Umbilical cord (tissue), 2 donors: ENCODE measurements around the gene PARD3. TPM values are rescaled to one million over a fixed set of nuclear protein-coding genes. Genes with fewer than 3 reads are reported as not detected.

Experiments used
- DNase-seq: peaks from one replicate; pipeline ENCODE4 v3.0.0-alpha.2; 2015; ENCODE audit warnings: low spot score
- total RNA-seq: library from RNA; depleted of rRNA; stranded (reverse); fragments of >200 nt; gene quantifications from one replicate; pipeline ENCODE4 v1.2.3, GENCODE V29; 2014; ENCODE audit warnings: low replicate concordance; ENCODE audit not compliant: insufficient read depth

Gene PARD3
- total RNA-seq, 1 donor from 2014 or later, result 27.0 TPM

- DNase-seq, result no peak
Measured at GRCh38 chr10:34224639-34225038, 590.5 kb downstream of the PARD3 start.

GRCh38 chr10:34223658-34224057, 591.4 kb downstream of the PARD3 start:
- DNase-seq, result no peak

- DNase-seq, result no peak
Measured at GRCh38 chr10:34222359-34222758, 592.7 kb downstream of the PARD3 start.

GRCh38 chr10:34219753-34220548, 595.1 kb downstream of the PARD3 start:
- no peak for DNase-seq

- no peak for DNase-seq
Measured at GRCh38 chr10:34217524-34217923, 597.6 kb downstream of the PARD3 start.

- DNase-seq, result peak; percentile 62
Measured at GRCh38 chr10:34216348-34216945, 598.6 kb downstream of the PARD3 start.

- DNase-seq, result no peak
Measured at GRCh38 chr10:34213805-34214197, 601.3 kb downstream of the PARD3 start.

GRCh38 chr10:34213193-34213804, 601.8 kb downstream of the PARD3 start:
- no peak for DNase-seq

GRCh38 chr10:34207343-34207742, 607.8 kb downstream of the PARD3 start:
- no peak for DNase-seq

- DNase-seq, result no peak
Measured at GRCh38 chr10:34206935-34207268, 608.2 kb downstream of the PARD3 start.

- no peak for DNase-seq
Measured at GRCh38 chr10:34206078-34206934, 608.8 kb downstream of the PARD3 start.

GRCh38 chr10:34205452-34205851, 609.6 kb downstream of the PARD3 start:
- no peak for DNase-seq

GRCh38 chr10:34203966-34204630, 611.0 kb downstream of the PARD3 start:
- no peak for DNase-seq

GRCh38 chr10:34200355-34200901, 614.7 kb downstream of the PARD3 start:
- DNase-seq, result no peak

- no peak for DNase-seq
Measured at GRCh38 chr10:34198953-34199352, 616.1 kb downstream of the PARD3 start.

- no peak for DNase-seq
Measured at GRCh38 chr10:34196058-34196433, 619.0 kb downstream of the PARD3 start.

- DNase-seq, result no peak
Measured at GRCh38 chr10:34195364-34196057, 619.6 kb downstream of the PARD3 start.

GRCh38 chr10:34193931-34194626, 621.0 kb downstream of the PARD3 start:
- DNase-seq, result peak; percentile 43

GRCh38 chr10:34192646-34193045, 622.5 kb downstream of the PARD3 start:
- DNase-seq, result peak; percentile 66

GRCh38 chr10:34191406-34191805, 623.7 kb downstream of the PARD3 start:
- DNase-seq, result no peak
